Activated CD8-positive, alpha-beta memory T cell treated with anti-CD3 and anti-CD28 coated beads, Interleukin-2, amount 50 U/mL, for 4 hours (primary cell): Measurements from ENCODE around the gene IFI27.
"Not testable (repeated sequence)": the region's sequence is repeated elsewhere in the genome, so short reads cannot be mapped to it uniquely, and the experiment has no call there.

ENCODE experiments used
- DNase-seq: peaks from one replicate; pipeline ENCODE4 v3.0.0-alpha.2; 2020

IFI27 gene

DNA sequence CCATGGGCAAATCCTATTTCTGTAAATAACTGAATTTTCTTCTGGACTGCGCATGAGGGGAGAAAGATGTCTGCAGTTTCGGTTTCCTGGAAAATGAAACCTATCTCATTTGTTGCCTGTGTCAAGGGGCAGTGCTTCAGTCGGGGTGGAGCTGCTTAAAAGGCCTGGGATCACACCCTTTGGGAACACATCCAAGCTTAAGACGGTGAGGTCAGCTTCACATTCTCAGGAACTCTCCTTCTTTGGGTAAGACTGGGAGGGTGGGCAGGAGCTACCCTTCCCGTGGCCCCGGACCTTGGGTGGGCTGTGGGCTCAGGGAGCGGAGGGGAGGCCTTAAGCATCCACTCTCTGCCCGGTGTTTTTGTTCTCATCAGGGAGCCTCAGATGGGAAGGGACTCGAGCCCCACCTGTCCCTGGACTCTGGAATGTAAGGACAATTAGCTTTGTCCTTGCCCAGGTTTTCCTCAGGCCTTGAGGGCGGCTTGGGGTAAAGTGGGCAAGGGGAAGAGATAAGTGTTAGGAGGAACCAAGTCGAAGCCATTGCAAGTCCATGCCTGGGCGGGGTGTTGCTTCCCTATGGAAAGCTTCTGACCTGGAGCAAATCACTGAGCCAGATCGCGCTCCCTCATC lies at the start of gene IFI27:
Gene IFI27, plus strand, starts transcription at position 185 of the 630 bp plus-strand sequence.
- DNase-seq, result no peak

DNA sequence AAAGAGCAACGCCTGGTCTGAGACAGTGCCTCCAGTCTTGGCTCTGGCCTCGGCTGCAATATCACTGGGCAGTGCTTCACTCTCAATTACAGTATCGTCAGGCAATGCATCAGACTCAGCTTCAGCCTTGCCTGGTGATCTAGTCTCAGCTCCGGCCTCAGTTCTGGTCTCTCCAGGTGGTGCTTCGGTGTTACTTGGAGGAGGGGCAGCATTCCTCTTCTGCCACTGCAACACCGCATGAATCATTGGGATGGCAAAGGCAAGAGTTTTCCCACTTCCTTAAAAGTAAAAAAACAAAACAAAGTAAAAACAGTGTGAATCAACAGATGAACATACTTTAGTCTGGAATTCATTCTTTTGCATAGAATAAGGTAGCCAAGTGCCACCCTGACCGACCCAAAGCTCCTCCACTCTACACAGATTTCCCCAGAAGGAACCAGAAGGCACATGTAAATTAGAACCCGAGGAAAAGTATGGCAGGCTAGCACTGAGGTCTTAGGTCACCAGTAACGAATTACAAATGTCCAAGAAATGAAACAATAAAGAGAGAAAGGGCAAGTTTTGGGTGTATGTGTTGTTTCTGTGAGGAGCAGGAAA lies 48.1 kb upstream of the IFI27 start:
- no peak for DNase-seq

DNA sequence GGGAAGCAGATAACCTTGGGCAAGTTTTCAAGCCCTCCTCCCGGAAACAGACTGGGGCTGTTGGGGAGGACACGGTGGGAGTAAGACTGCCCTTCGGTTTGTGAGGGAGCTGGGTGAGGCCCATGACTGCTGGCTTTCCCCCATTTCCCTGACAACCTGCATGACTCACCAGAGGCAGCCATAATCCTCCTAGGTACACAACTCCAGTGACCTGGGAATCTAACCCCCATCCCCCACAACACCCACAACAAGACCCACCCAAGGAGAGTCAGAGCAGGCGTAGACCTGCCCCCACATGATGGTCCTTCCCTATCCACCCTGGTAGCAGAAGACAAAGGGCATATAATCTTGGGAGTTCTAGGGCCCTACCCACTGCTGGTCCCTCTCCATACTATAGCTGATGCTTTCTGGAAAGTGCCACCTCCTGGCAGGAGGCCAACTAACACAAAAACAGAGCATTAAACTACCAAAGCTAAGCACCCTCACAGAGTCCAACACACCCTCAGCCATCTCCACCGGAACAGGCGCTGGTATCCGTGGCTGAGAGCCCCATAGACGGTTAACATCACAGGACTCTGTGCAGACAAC lies 44.4 kb upstream of the IFI27 start:
- no peak for DNase-seq

DNA sequence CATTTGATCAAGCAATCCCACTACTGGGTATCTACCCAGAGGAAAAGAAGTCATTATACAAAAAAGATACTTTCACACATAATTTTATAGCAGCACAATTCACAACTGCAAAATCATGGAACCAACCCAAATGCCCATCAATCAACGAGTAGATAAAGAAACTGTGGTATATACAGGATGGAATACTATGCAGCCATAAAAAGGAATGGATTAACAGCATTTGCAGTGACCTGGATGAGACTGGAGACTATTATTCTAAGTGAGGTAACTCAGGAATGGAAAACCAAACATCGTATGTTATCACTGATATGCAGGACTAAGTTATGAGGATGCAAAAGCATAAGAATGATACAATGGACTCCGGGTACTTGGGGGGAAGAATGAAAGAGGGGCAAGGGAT lies 38.5 kb upstream of the IFI27 start:
- not testable (repeated sequence) for DNase-seq

DNA sequence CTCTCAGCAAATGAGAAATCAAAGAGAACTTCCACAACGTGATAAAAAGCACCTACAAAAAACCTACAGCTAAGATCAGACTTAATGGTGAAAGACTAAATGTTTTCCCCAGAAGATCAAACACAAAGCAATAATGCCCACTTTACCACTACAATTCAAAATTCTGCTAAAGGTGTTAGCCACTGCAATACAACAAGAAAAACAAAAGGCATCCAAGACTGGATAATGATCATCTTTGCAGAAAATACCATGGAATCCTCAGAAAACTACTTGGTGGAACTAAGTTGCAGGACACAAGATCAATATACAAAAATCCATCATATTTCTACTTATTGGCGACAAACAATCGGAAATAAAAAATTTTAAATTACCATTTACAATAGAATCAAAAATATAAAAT lies 36.0 kb upstream of the IFI27 start:
- no peak for DNase-seq

DNA sequence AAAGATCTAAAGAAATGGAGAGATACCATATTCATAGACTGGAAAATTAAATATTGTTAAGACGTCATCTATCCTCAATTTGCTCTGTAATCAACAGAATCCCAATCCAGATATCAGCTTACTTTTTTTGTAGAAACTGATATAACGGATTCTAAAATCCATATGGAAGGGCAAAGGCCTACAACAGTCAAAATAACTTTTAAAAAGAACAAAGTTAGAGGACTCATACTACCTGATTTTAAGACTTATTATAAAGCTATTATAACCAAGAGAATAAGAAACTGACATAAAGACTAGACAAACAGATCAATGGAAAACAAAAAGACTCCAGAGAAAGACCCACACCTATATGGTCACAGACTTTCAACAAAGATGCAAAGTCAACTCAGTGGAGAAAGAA lies 35.5 kb upstream of the IFI27 start:
- DNase-seq, result no peak

DNA sequence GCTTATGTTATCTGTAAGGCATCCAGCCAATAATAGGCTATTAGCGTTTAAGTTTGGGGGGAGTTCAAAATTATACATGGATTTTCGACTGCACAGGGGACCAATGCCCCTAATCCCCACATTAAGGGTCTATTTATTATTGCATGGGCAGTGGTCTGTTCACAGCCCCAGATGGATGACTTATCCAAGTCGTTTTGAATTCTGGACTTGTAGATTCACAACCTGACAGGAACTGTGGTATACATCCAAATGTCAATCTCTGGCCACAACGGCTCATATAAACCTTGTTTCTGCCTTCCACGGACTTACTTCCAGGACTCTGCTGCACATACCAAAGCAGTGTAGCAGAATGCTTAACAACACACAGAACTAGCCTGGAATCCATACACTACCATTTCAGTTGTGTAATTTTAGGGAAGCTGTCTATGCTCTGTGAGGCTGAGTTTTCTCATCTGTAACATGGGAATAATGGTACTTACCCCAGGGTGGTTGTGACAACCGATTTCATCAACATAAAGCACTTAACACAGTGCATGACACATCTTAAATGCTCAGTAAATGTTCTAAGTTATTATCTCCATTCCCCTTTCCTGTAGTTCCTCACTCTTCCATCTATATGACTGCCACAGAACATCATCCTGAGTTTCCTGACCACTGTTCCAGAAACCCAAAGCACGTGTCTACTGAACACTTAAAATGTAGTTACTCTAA lies 33.3 kb upstream of the IFI27 start:
- no peak for DNase-seq

DNA sequence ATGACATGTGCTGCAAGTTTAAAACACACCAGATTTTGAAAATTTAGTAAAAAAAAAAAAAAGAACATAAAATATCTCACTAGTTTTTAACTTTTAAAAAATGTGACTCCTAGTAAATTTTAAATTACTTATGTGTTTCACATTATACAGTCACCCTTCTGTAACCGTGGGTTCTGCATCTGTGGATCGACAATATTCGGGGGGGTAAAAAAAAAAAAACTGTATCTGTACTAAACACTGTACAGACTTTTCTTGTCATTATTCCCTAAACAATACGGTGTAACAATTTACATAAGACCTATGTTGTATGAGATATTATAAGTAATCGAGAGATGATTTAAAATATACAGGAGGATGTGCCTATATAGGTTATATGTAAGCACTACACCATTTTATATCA lies 32.7 kb upstream of the IFI27 start:
- DNase-seq, result no peak

DNA sequence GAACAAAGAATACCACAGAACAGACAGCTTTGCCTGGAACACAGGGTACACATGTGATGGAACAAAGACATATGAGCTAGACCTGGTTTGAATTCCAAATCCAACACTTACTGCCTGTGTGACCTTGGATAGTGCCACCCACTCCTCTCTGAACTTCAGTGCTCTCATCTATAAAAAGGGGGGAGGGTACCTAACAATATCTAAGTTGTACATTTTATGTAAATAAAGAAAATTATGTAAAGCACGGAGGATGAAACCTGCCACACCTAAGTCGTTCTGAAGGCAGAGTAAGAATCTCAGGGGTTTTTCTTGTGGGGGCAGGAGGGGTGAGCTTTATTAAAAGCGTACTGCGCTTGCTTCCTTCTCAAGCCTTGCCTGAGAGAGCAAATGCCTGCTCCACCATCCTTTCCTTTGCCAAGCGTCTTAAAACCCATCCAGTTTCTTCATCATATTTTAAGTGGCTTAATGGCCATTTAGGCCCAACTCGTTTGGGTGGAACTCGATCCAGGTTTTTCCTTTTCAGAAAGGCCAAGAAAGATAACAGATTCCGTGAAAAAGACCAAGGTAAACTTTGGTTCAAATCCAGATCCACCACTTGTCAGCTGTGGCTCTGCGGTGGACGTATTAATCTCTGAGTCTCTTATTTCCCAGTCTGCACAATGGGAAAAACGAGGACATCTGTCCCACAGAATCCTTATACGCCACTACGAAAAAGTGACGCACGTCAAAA lies 30.5 kb upstream of the IFI27 start:
- DNase-seq, result no peak

DNA sequence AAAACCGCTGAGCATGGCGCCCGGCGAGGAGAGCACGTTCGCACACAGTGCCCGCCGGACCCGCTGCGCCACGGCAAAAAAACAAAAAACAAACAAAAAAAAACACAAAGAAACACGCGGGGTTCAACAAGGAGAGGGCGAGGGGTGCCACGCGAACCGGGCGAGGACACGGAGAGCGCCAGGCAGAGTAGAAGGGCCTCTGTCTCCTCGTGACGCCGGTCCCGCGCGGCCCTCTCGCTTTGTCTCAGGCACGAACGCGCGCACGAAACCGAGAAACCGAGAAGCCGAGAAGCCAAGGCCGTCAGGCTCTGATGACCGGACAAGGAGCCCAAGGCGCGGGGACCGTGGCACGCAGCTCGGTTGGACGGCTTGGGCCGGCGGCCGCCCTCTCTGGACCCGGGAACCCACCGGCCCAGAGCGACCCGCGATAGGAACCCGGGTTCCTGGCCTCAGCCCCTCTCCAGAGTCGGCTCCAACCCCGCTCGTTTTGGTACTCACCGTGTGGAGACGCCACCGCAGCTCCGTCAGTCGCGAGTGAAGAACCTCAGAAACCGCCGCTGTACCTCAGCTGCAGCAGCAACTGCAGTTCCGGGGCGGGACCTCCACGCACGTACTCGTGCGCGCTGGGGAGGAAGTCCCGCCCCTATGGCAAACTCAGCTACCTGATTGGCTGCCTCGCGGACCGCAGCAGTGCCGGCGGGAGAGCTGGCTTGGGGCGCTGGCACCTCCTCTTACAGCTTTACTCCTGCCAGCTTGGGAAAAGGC lies 29.7 kb upstream of the IFI27 start, which contains the start of the genes DDX24 and IFI27L1:
Gene DDX24, minus strand, starts transcription at position 582 of the 765 bp plus-strand sequence. CDS start 1,460 bp downstream, outside the sequence.
Gene IFI27L1, plus strand, starts transcription at position 690 of the 765 bp plus-strand sequence. CDS start 15,628 bp downstream, outside the sequence.
- DNase-seq, result peak; percentile 96

DNA sequence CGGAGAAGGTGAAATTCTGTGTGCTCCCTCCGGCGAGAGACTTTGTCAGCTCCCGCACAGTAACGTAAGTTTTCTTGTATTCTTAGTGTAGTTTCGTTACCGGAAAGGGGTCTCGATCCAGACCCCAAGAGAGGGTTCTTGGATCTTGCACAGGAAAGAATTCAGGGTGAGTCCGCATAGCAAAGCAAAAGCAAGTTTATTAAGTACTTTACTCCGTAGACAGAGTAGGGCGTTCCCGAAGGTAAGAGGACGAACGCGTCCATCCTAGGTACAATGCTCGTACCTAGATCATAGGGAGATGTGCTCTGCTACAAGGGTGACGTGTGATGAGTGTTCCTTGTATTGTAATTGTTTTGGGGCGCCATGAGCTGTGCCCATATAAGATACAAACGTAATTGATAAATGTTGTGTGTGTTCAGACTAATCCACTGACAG lies 29.1 kb upstream of the IFI27 start:
- DNase-seq, result no peak

DNA sequence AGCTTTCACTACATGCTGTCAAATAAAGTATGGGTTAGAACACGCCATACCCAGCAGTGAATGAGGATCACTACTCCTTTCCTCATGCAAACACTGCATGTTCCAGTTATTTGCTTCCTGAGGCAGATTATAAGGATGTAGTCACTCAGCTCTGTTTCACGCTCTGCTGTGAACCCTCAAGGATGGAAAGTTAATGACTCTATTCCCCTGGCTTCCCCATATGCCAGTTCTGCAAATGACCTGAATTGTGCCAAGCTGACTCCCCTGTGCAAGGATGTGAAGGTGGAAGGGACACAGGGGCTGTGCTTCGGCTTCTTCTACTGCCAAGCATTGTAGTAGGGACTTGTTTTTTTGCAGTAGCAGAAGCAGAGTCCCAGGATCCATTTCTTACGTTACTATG lies 22.6 kb upstream of the IFI27 start:
- no peak for DNase-seq

DNA sequence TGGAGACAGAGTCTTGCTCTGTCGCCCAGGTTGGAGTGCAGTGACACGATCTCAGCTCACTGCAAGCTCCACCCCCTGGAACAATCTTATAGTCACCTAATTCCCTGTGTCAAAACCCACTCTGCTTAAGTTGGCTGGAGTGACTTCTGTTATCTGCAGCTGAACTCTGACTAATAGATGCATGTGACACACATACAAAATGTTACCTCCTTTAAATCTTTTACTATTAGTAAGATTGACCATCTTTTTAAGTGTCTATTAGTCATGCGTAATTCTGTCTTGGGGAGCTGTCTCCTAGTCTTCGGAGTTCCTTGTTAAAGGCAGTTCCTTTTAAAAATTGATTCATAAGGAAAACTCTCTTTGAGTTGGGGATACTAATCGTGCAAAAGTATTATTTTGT lies 22.0 kb upstream of the IFI27 start:
- no peak for DNase-seq

DNA sequence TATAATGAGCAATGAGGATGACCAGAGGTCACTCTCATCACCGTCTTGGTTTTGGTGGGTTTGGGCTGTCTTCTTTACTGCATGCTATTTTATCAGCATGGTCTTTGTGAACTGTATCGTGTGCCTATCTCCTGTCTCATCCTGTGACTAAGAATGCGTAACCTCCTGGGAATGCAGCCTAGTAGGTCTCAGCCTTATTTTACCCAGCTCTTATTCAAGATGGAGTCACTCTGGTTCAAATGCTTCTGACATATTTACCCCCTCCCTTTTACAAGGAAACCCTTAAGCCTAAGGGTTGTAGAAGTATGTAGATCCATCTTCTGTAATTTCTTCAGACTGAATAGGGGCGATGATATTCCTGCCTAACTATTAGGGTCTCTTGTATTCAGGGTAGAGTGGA lies 21.1 kb upstream of the IFI27 start:
- DNase-seq, result no peak

DNA sequence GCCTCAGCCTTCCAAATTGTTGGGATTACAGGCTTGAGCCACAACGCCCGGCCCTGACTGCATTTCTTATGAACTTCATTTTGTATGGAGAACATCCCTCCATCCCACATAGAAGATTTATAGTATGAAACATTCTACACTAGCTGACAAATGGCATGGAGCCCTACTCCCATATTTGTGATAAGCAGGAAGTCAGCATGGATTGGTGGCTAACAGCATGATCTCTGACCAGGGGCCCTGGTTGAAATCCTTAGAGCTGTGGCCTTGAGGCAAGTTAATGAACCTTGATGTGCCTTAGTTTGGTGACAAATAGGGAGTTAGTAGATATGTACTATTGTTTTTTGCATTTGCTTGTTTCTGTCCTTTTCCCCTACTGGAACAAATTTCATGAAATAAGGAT lies 17.1 kb upstream of the IFI27 start:
- DNase-seq, result no peak

DNA sequence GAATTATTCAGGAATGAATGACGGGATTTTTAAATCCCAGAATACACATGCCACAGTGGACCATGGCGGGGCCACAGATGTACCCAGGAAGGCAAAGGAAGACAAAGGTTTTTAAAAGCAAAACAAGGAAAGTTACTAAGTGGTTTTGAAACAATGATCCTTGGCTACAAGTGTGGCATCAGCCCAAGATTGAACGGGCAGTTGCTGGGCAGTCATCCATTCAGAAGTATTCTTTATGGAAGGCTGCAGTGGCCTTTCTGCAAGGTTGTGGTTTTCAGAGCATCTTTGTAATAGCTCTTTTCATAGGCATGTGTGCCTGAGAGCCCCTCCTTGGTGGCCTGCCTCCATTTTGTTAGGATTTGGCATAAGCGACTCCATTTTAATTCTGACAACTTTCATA lies 13.4 kb upstream of the IFI27 start:
- no peak for DNase-seq

DNA sequence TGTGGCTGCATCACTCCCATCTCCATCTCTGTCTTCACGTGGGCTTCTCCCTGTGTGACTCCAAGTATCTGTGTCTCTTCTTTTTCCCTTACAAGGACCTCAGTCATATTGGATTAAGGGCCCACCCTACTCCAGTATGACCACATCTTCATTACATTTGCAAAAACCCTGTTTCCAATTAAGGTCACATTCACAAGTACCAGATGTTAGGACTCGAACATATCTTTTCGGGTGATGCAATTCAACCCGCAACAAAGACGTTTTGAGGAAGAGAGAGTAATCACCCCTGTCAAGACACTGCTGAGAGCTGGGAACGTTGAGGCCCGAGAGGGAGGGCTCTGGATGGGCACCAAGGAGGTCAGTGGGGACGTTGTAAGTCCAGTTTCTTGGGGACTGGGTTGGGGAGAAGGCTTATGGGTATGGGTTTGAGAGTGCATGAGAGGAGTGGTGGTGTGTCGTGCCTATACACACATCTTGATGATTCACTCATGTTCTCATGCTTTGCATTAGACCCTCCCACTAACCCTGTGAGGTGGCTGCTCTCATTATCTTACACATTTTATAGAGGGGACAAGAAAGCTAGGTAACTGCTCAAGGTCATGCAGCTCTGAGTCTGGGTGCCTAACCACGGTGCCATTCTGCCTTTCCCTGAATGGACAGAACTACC lies 12.1 kb upstream of the IFI27 start:
- no peak for DNase-seq

DNA sequence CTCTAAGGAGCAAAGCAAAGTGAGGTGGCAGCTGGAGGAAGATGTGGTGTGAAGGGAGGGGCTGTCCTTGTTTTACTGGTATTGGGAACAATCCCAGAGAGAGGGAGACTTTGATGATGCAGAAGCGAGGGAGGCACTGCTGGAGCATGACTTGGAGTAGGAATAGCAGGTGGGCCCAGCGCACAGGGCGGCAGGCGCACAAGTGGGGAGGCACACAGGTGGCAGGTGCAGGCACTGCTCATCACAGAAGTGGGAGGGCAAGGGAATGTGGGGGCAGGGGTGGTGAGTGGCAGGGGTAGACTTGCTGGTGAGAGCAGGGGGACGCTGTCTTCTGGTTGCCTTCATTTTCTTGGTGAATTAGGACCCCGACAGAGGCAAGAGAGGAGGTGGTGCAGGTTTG lies 11.5 kb upstream of the IFI27 start:
- DNase-seq, result no peak

DNA sequence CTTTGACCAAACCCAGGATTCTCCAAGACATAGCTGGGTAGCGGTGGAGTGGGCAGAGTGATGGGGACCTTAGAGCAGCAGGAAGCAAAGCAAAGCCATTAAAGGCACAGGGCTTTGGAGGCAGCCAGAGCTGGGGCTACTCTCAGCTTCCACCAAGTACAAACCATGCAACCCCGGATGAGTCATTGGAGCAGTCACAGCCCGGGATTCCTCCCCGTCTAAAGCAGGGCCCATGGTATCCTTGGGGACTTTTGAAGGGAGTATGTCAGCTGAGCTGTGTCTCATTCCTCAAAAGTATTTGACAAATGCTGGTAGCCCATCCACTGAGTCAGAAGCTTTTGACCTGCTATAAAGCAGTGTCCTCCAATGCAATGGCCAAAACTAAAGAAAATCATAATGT lies 9.7 kb upstream of the IFI27 start:
- no peak for DNase-seq

DNA sequence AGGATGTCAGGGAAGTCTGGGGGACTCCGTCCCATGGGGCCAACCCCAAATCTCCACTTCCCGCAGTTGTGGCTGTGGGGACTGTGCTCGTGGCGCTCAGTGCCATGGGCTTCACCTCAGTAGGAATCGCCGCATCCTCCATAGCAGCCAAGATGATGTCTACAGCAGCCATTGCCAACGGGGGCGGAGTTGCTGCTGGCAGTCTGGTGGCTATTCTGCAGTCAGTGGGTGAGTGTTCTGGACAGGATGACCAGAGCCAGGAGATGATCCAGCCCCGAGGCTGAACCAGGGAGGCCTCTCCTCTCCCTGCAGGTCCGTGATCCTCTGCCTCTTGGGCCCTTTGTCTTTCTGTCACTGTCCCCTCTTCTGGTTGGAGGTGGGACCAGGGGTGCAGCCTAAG lies 8.8 kb upstream of the IFI27 start:
- no peak for DNase-seq

DNA sequence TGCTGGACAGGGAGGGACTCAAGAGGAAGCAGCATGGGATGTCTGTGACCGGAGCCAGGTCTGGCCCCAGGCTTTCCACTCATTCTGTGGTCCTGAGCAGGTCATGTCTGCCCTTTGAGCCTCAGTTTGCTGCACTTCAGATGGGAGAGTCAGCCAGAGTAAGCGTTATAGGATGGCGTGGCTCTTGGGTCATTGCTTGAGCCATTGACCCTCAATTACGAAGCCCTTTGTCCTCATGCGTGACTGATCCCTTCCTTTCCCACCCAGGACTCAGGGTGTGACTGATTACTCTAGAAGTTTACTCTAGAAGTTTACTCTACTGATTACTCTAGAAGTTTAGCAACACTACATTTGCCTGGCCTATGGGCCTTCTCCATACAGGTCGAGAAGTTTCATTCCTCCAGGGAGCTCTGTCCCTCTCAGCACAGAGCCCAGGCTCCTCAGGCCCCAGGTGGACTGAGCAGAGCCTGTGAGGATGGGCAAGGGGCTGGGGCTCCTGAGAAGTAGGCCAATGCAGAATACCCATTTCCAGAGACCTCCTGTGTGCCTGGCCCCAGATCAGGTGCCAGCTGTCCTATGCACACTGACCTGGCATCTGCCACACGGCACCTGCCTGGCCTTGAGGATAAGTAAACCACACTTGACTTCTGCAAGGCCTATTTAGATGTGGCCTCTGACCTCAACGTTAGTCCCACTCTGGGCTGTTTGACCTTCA lies 7.6 kb upstream of the IFI27 start:
- no peak for DNase-seq
